ENCODE data around the gene STRN3.

DNA sequence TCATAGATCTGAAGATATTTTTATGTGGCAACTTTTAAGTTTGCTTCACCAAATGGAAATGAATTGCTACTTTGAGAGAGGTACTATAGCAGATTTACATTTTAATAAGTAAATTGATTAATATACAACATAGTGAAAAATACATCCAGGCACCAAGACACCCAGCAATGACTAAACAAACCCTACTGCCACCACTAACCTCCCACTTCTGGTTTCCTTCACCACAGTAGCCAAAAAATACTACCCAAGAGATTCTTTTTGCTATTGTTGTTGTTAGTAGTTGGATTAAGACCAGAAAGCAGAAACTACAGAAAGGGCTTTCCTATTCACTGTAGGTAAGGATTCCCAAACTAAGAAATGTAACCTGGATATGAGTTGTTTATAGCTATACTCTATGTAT, 97.7 kb downstream of the STRN3 start:
- TF ChIP-seq POLR2A (IDR thresholded peaks at IDR 0.05) (no peak), CTCF (IDR thresholded peaks at IDR 0.05) (no peak)
